ENCODE measurements around the gene FAM219A.

FAM219A gene

GRCh38 chr9:34458013-34458958, at the start of gene FAM219A, which contains the start of gene DNAI1:
TSS of gene FAM219A (minus strand) at chr9:34458570. CDS start at chr9:34458263, 307 bp downstream.
TSS of gene DNAI1 (plus strand) at chr9:34458805. CDS start at chr9:34459006, 201 bp downstream.
- peak; percentile 88 to 98 for DNase-seq

GRCh38 chr9:34507966-34508365, 49.6 kb upstream of the FAM219A start:
- DNase-seq: no peak

GRCh38 chr9:34507556-34507955, 49.2 kb upstream of the FAM219A start:
- DNase-seq: no peak

GRCh38 chr9:34506623-34507022, 48.3 kb upstream of the FAM219A start:
- no peak for DNase-seq

- DNase-seq: no peak
These were observed 47.2 kb upstream of the FAM219A start for GRCh38 chr9:34505370-34506120.

- DNase-seq: no peak
These were observed 45.0 kb upstream of the FAM219A start for GRCh38 chr9:34503406-34503805.

- DNase-seq: no peak
These were observed 44.5 kb upstream of the FAM219A start for GRCh38 chr9:34502891-34503290.

GRCh38 chr9:34502471-34502870, 44.1 kb upstream of the FAM219A start:
- DNase-seq: no peak

GRCh38 chr9:34501889-34502425, 43.6 kb upstream of the FAM219A start:
- DNase-seq: no peak

GRCh38 chr9:34501372-34501771, 43.0 kb upstream of the FAM219A start:
- DNase-seq: no peak

- DNase-seq: peak in 1 of 2 experiments; percentile 50
These were observed 42.4 kb upstream of the FAM219A start for GRCh38 chr9:34500623-34501267.

GRCh38 chr9:34499076-34499475, 40.7 kb upstream of the FAM219A start:
- no peak for DNase-seq

GRCh38 chr9:34498553-34498952, 40.2 kb upstream of the FAM219A start:
- DNase-seq: no peak

GRCh38 chr9:34496149-34496712, 37.9 kb upstream of the FAM219A start:
- DNase-seq: no peak

GRCh38 chr9:34493972-34494535, 35.7 kb upstream of the FAM219A start:
- DNase-seq: no peak

GRCh38 chr9:34492051-34492450, 33.7 kb upstream of the FAM219A start:
- no peak for DNase-seq

- DNase-seq: no peak
These were observed 33.2 kb upstream of the FAM219A start for GRCh38 chr9:34491596-34491995.

GRCh38 chr9:34490760-34491159, 32.4 kb upstream of the FAM219A start:
- no peak for DNase-seq

- no peak for DNase-seq
These were observed 32.0 kb upstream of the FAM219A start for GRCh38 chr9:34490360-34490759.

GRCh38 chr9:34486572-34486971, 28.2 kb upstream of the FAM219A start:
- no peak for DNase-seq

- DNase-seq: no peak
These were observed 27.5 kb upstream of the FAM219A start for GRCh38 chr9:34485822-34486221.

GRCh38 chr9:34484678-34485077, 26.3 kb upstream of the FAM219A start:
- DNase-seq: no peak

All from cerebellar nuclear complex (tissue), 1 donor.